Measurements from ENCODE around the gene NKD1. TPM values are rescaled to one million over a fixed set of nuclear protein-coding genes. Genes with fewer than 3 reads are reported as not detected.

The NKD1 gene
- total and polyA plus RNA-seq, 2 of the 8 experiments (the other 6 are each of a cell fraction or from before 2014, with no cell fraction given) = 0.70 to 4.5 TPM

- CTCF ChIA-PET (ENCODE audit: partially characterized antibody) = interaction anchor here (0.6 to 16.9 kb wide), 14 partner anchors 9 to 215 kb away, joined by 3 to 279 read pairs (median 6); partner anchors contain the start of gene NKD1
- H3K4me2 ChIP-seq (ENCODE audit: insufficient read depth in 1 of 2, low read depth in 2 of 2, low read length in 2 of 2) = peak overlapping the region in 1 of 2 experiments; percentile 25; a peak in 1 of 4 replicates
- TF ChIP-seq CHD2 (IDR thresholded peaks at IDR 0.05; ENCODE audit: low read length) (no peak), SIRT6 (IDR thresholded peaks at IDR 0.05; ENCODE audit: low read length) (no peak), RXRA (IDR thresholded peaks at IDR 0.05; ENCODE audit: insufficient read depth, low read depth, low read length) (no peak), CHD1 (IDR thresholded peaks at IDR 0.05; ENCODE audit: low read depth, low read length) (no peak), RAD21 (IDR thresholded peaks at IDR 0.05 in 1 of 2, conservative IDR thresholded peaks at IDR 0.05 in 1 of 2; ENCODE audit: low read depth in 2 of 2, low read length in 2 of 2) (no peak), SP2 (IDR thresholded peaks at IDR 0.05; ENCODE audit: low read length) (no peak), JUN (IDR thresholded peaks at IDR 0.05; ENCODE audit: low read depth, low read length) (no peak), KDM4A (IDR thresholded peaks at IDR 0.05; ENCODE audit: low read depth, low read length, severe bottlenecking) (no peak), CBX5 (IDR thresholded peaks at IDR 0.05; ENCODE audit: low read depth, low read length) (no peak), KDM5A (IDR thresholded peaks at IDR 0.05; ENCODE audit: low read length) (no peak), SP4 (IDR thresholded peaks at IDR 0.05; ENCODE audit: low read length) (no peak), SRF (IDR thresholded peaks at IDR 0.05; ENCODE audit: low read depth, low read length) (no peak)
These were observed 43.9 kb downstream of the NKD1 start for GRCh38 chr16:50591800-50592771.

More at GRCh38 chr16:50591800-50592771, 43.9 kb downstream of the NKD1 start:
- Histone ChIP-seq H3K4ac (replicated peaks; ENCODE audit: insufficient read length, low read depth, low read length) (no peak overlapping the region), H2AK5ac (ENCODE audit: low read depth, low read length) (no peak overlapping the region), H2AFZ (ENCODE audit: low read length) (no peak overlapping the region), H3K4me1 (replicated peaks in 1 of 4; ENCODE audit: control insufficient read depth in 3 of 4, insufficient read depth in 4 of 4, low read length in 3 of 4) (peaks cover 0 to 19% (median 12%) of the 10 kb centered on the region in 4 experiments; a peak in 6 of 7 replicates), H3K27me3 (replicated peaks in 1 of 4; ENCODE audit: control insufficient read depth in 3 of 4, extremely low read depth in 1 of 4, insufficient read depth in 3 of 4, low read length in 3 of 4) (no peaks in the 10 kb centered on the region; a peak in 1 of 7 replicates), H3K9ac (replicated peaks in 1 of 4; ENCODE audit: extremely low read depth in 1 of 4, low read depth in 3 of 4, low read length in 3 of 4) (no peak overlapping the region), H3K14ac (ENCODE audit: insufficient read length) (no peak overlapping the region), H2BK15ac (ENCODE audit: low read length) (0 out of 2 replicates have a peak overlapping the region, but pooled peaks have one; percentile 46), H3K23ac (ENCODE audit: insufficient read length) (no peak overlapping the region), H3K79me2 (ENCODE audit: control insufficient read depth in 1 of 2, insufficient read depth in 2 of 2, low read length in 2 of 2) (no peaks in the 10 kb centered on the region), H2BK12ac (ENCODE audit: low read depth, low read length) (no peak overlapping the region), H3K36me3 (ENCODE audit: control insufficient read depth in 2 of 4, insufficient read depth in 4 of 4, low read length in 3 of 4) (no peaks in the 10 kb centered on the region), H4K91ac (replicated peaks; ENCODE audit: insufficient read length, low read length) (no peak overlapping the region), H3K4me3 (ENCODE audit: extremely low read depth in 1 of 4, insufficient read depth in 2 of 4, low read depth in 3 of 4, low read length in 4 of 4) (no peak overlapping the region), H2BK120ac (replicated peaks; ENCODE audit: low read depth, low read length) (no peak overlapping the region), H3K56ac (replicated peaks; ENCODE audit: insufficient read length, low read depth, low read length) (no peak overlapping the region), H3K79me1 (ENCODE audit: low read depth, low read length) (no peaks in the 10 kb centered on the region; the same call in 1 of the 2 replicates), H4K20me1 (replicated peaks in 1 of 2; ENCODE audit: control insufficient read depth in 1 of 2, insufficient read depth in 2 of 2, low read length in 2 of 2) (peaks cover 0 to 1% of the 10 kb centered on the region in 2 experiments), H2BK20ac (ENCODE audit: low read length) (no peak overlapping the region), H4K5ac (ENCODE audit: insufficient read length, low read depth, low read length) (no peak overlapping the region), H3K9me3 (ENCODE audit: insufficient read depth in 2 of 2, low read depth in 1 of 2, low read length in 1 of 2) (no peaks in the 10 kb centered on the region), H3K18ac (ENCODE audit: extremely low read depth, low read length) (no peak overlapping the region), H3K27ac (ENCODE audit: low read depth, low read length) (no peak overlapping the region), H4K8ac (ENCODE audit: extremely low read depth, insufficient read depth, low read length) (no peak overlapping the region), H3K23me2 (ENCODE audit: low read depth, low read length) (no peaks in the 10 kb centered on the region), H2BK5ac (ENCODE audit: low read depth, low read length) (no peak overlapping the region)
- POLR2A ChIA-PET (ENCODE audit: partially characterized antibody) = no interaction called here
- FAIRE-seq = no peak
- 83% methylated on average over 24 of the region's 24 CpGs; no CpG with 5 or more reads in 1 of the 2 experiments for WGBS, 2 experiments (ENCODE audit: extremely low coverage in 1 of 2, insufficient coverage in 1 of 2, insufficient read length in 1 of 2, insufficient replicate concordance in 2 of 2, low coverage in 1 of 2, low lambda C conversion rate in 2 of 2, missing lambda C conversion rate in 1 of 2)
- DNase-seq (ENCODE audit: low read depth in 1 of 2, low spot score in 2 of 2) = no peak

Data from H1 (cell line).